ENCODE measurements around the gene SOX1.

SOX1 gene

GRCh38 chr13:112106478-112107141 is 39.7 kb downstream of the SOX1 start:
- no peak for DNase-seq (ENCODE audit: low spot score)

GRCh38 chr13:112107289-112107688 is 40.3 kb downstream of the SOX1 start:
- no peak for DNase-seq (ENCODE audit: low spot score)

- DNase-seq (ENCODE audit: low spot score): no peak
Measured at GRCh38 chr13:112110479-112110878, 43.5 kb downstream of the SOX1 start.

GRCh38 chr13:112111239-112111857 is 44.4 kb downstream of the SOX1 start:
- DNase-seq (ENCODE audit: low spot score): no peak

GRCh38 chr13:112112534-112113276 is 45.8 kb downstream of the SOX1 start:
- DNase-seq (ENCODE audit: low spot score): no peak

GRCh38 chr13:112113348-112113747 is 46.4 kb downstream of the SOX1 start:
- DNase-seq (ENCODE audit: low spot score): no peak

GRCh38 chr13:112113851-112114250 is 46.9 kb downstream of the SOX1 start:
- no peak for DNase-seq (ENCODE audit: low spot score)

- DNase-seq (ENCODE audit: low spot score): no peak
Measured at GRCh38 chr13:112114391-112114790, 47.4 kb downstream of the SOX1 start.

- no peak for DNase-seq (ENCODE audit: low spot score)
Measured at GRCh38 chr13:112115403-112116091, 48.6 kb downstream of the SOX1 start.

GRCh38 chr13:112116187-112116950 is 49.4 kb downstream of the SOX1 start:
- DNase-seq (ENCODE audit: low spot score): no peak

- DNase-seq (ENCODE audit: low spot score): no peak
Measured at GRCh38 chr13:112117258-112117954, 50.5 kb downstream of the SOX1 start.

- DNase-seq (ENCODE audit: low spot score): no peak
Measured at GRCh38 chr13:112117955-112118302, 51.0 kb downstream of the SOX1 start.

GRCh38 chr13:112118451-112119064 is 51.6 kb downstream of the SOX1 start:
- no peak for DNase-seq (ENCODE audit: low spot score)

- no peak for DNase-seq (ENCODE audit: low spot score)
Measured at GRCh38 chr13:112119192-112120030, 52.5 kb downstream of the SOX1 start.

- DNase-seq (ENCODE audit: low spot score): no peak
Measured at GRCh38 chr13:112120031-112120373, 53.1 kb downstream of the SOX1 start.

All from CD4-positive, alpha-beta T cell treated with Interleukin-6 at 100 ng/mL for 8 hours (primary cell).